Stimulated activated CD4-positive, alpha-beta T cell treated with anti-CD3 and anti-CD28 coated beads, Interleukin-12 subunit alpha, Interleukin-12 subunit beta, amount 100 ng/mL, for 48 hours (primary cell): Measurements from ENCODE around the gene PNMA1.

Experiments
- DNase-seq, 3 donors: peaks; one replicate each; pipeline ENCODE4 v3.0.0-alpha.2; 2020; ENCODE audit warnings: low read depth in 2 of 3, low spot score in 1 of 3

PNMA1 gene

GRCh38 chr14:73678698-73679097, 35.5 kb downstream of the PNMA1 start:
- no peak for DNase-seq

GRCh38 chr14:73674986-73675385, 39.2 kb downstream of the PNMA1 start:
- no peak for DNase-seq

GRCh38 chr14:73667854-73668253, 46.3 kb downstream of the PNMA1 start:
- DNase-seq = no peak

- DNase-seq = no peak
These were observed 47.6 kb downstream of the PNMA1 start for GRCh38 chr14:73666583-73666982.

GRCh38 chr14:73665130-73665529, 49.1 kb downstream of the PNMA1 start:
- no peak for DNase-seq

- DNase-seq = no peak
These were observed 50.5 kb downstream of the PNMA1 start for GRCh38 chr14:73663548-73664212.

- DNase-seq = no peak
These were observed 51.7 kb downstream of the PNMA1 start for GRCh38 chr14:73662487-73662943.

GRCh38 chr14:73661872-73662271, 52.3 kb downstream of the PNMA1 start:
- DNase-seq = no peak
